Activated B cell treated with CpG ODN at 0.5 μM for 24 hours (primary cell): Measurements from ENCODE around the gene TM9SF4. TPM values are rescaled to one million over a fixed set of nuclear protein-coding genes. Genes with fewer than 3 reads are reported as not detected.

Source experiments
- ATAC-seq: fragments of 200-7000 bp; cut with Tn5 transposase; one replicate; pipeline ENCODE4 v1.10.0; 2021; ENCODE audit warnings: low read depth, mild to moderate bottlenecking, moderate library complexity
- CTCF ChIA-PET: fragments of 350-600 bp; sonication (Branson Sonifier 250); formaldehyde crosslinking; loops from one replicate; lab custom pipeline; 2021; ENCODE audit warnings: antibody characterized with exemption; lab: Charles Lee
- POLR2A ChIA-PET: fragments of 350-600 bp; sonication (Branson Sonifier 250); formaldehyde crosslinking; loops from one replicate; lab custom pipeline; 2021; ENCODE audit warnings: antibody characterized with exemption; lab: Charles Lee
- DNase-seq: peaks from one replicate; pipeline ENCODE4 v3.0.0; 2022
- H3K27ac Mint-ChIP-seq: one replicate; pipeline ENCODE4 v1.8.0; 2020; ENCODE audit warnings: mixed read lengths
- H3K27me3 Mint-ChIP-seq: one replicate; pipeline ENCODE4 v1.8.0; 2021; ENCODE audit warnings: mixed read lengths
- H3K36me3 Mint-ChIP-seq: one replicate; pipeline ENCODE4 v1.8.0; 2021; ENCODE audit warnings: low read depth, mixed read lengths
- H3K4me1 Mint-ChIP-seq: one replicate; pipeline ENCODE4 v1.8.0; 2021; ENCODE audit warnings: mixed read lengths
- H3K4me3 Mint-ChIP-seq: one replicate; pipeline ENCODE4 v1.8.0; 2020; ENCODE audit warnings: mild to moderate bottlenecking, mixed read lengths
- H3K9me3 Mint-ChIP-seq: one replicate; pipeline ENCODE4 v1.8.0; 2020; ENCODE audit warnings: mixed read lengths
- CTCF ChIP-seq: fragments of 200-600 bp; IDR thresholded peaks from one replicate; pipeline ENCODE4 v1.8.0; 2022; ENCODE audit warnings: antibody characterized with exemption, mild to moderate bottlenecking
- intact Hi-C: fragments of 100-400 bp; cut with micrococcal nuclease; formaldehyde crosslinking; loops from one replicate; pipeline ENCODE4 v1.15.1; 2024
- total RNA-seq: library from RNA; stranded (reverse); gene quantifications from 2 replicates; pipeline ENCODE4 v1.2.3, GENCODE V29; 2022

Gene TM9SF4
- total RNA-seq, 1 donor from 2014 or later: 48.1 TPM

GRCh38 chr20:32111753-32112152 lies 2.2 kb downstream of the TM9SF4 start:
- Mint-ChIP-seq H3K27me3 (no peaks in the 10 kb centered on the region), H3K9me3 (no peaks in the 10 kb centered on the region), H3K4me1 (peaks cover 41% of the 10 kb centered on the region), H3K4me3 (peak overlapping the region; percentile 3), H3K36me3 (peaks cover 25% of the 10 kb centered on the region), H3K27ac (no peak overlapping the region)
- TF ChIP-seq CTCF: no peak
- ChIA-PET POLR2A (no interaction called here), CTCF (no interaction called here)
- DNase-seq (no peak), ATAC-seq (no peak)
- intact Hi-C loops: no loop called here

GRCh38 chr20:32112841-32113240 lies 3.3 kb downstream of the TM9SF4 start:
- Mint-ChIP-seq H3K4me1 (peaks cover 49% of the 10 kb centered on the region), H3K27ac (no peak overlapping the region), H3K27me3 (no peaks in the 10 kb centered on the region), H3K36me3 (peaks cover 26% of the 10 kb centered on the region), H3K4me3 (no peak overlapping the region), H3K9me3 (no peaks in the 10 kb centered on the region)
- ATAC-seq (no peak), DNase-seq (no peak)
- CTCF ChIA-PET: no interaction called here
- POLR2A ChIA-PET: no interaction called here
- no peak for TF ChIP-seq CTCF
- intact Hi-C loops: no loop called here

GRCh38 chr20:32113591-32114260 lies 4.2 kb downstream of the TM9SF4 start:
- Mint-ChIP-seq H3K4me1 (peaks cover 49% of the 10 kb centered on the region), H3K36me3 (peaks cover 26% of the 10 kb centered on the region), H3K27me3 (no peaks in the 10 kb centered on the region), H3K9me3 (no peaks in the 10 kb centered on the region), H3K27ac (no peak overlapping the region), H3K4me3 (no peak overlapping the region)
- intact Hi-C loops: no loop called here
- ATAC-seq: no peak
- ChIA-PET CTCF (no interaction called here), POLR2A (no interaction called here)
- TF ChIP-seq CTCF: no peak
- no peak for DNase-seq

GRCh38 chr20:32114305-32114960 lies 4.9 kb downstream of the TM9SF4 start:
- no peak for TF ChIP-seq CTCF
- ChIA-PET CTCF (no interaction called here), POLR2A (no interaction called here)
- Mint-ChIP-seq H3K36me3 (peaks cover 24% of the 10 kb centered on the region), H3K4me3 (no peak overlapping the region), H3K27me3 (no peaks in the 10 kb centered on the region), H3K9me3 (no peaks in the 10 kb centered on the region), H3K4me1 (peaks cover 49% of the 10 kb centered on the region), H3K27ac (no peak overlapping the region)
- DNase-seq (no peak), ATAC-seq (no peak)
- intact Hi-C loops: no loop called here

GRCh38 chr20:32115211-32115767 lies 5.8 kb downstream of the TM9SF4 start:
- intact Hi-C loops: no loop called here
- DNase-seq (no peak), ATAC-seq (no peak)
- Mint-ChIP-seq H3K27ac (no peak overlapping the region), H3K4me3 (no peak overlapping the region), H3K36me3 (peaks cover 18% of the 10 kb centered on the region), H3K4me1 (peaks cover 43% of the 10 kb centered on the region), H3K27me3 (no peaks in the 10 kb centered on the region), H3K9me3 (no peaks in the 10 kb centered on the region)
- TF ChIP-seq CTCF: no peak
- ChIA-PET CTCF (no interaction called here), POLR2A (no interaction called here)
